ENCODE measurements around the gene PEG3.

The PEG3 gene

DNA sequence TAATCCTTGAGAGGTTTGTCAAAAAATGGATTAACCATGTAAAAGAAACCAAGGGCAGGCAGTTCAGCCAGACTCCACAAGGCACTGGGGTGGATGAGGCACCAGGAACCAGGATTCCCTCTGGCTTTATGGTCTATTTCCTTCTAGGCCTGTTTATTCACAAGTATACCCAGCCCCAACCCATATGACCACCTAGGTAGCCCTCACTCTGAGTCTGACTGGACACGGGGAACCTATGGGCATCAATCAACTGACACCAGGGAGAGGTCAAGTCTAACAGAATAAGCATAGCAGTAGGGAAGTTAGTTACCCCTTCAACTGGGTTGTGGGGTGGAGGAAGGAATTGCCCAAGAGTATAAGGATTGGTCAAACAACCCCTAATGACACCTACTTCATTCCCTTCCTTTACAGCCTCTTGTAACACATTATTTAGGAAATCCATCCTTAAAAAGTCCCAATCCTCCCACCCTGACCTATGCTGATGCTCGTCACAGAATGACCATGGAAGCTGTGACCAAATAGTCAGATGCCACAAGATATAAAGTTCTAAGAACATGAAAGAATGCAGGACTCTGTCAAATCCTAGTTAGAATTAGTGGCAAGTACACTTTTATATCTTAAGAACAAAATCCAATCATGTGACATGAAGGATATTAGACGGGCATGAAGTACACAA is 31.7 kb downstream of the PEG3 start:
- no peak overlapping the region for H3K27ac Mint-ChIP-seq

DNA sequence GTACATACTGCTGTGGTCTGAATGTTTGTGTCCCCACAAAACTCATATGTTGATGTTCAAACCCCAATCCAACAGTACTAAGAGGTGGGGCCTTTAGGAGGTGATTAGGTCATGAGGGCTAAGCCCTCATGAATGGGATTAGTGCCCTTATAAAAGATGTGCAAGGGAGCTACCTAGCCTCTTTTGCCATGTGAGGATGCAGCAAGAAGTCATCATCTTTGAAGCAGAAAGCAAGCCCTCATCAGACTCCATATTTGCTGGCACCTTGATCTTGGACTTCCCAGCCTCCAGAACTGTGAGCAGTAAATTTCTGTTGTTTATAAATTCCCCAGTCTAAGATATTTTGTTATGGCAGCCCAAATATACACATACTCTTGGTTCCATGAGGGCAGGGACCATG is 33.9 kb downstream of the PEG3 start:
- peaks cover 64% of the 10 kb centered on the region for H3K9me3 Mint-ChIP-seq
- no peaks in the 10 kb centered on the region for H3K4me1 Mint-ChIP-seq (ENCODE audit: low read depth)
- peaks cover 5% of the 10 kb centered on the region for H3K36me3 Mint-ChIP-seq (ENCODE audit: low read depth)

More for the DNA sequence above, 31.7 kb downstream of the PEG3 start:
- no peak overlapping the region for H3K4me3 Mint-ChIP-seq
- peaks cover 60% of the 10 kb centered on the region for H3K9me3 Mint-ChIP-seq
- no peaks in the 10 kb centered on the region for H3K4me1 Mint-ChIP-seq (ENCODE audit: low read depth)
- H3K27me3 Mint-ChIP-seq, result no peaks in the 10 kb centered on the region
- DNase-seq, result no peak
- peaks cover 3% of the 10 kb centered on the region for H3K36me3 Mint-ChIP-seq (ENCODE audit: low read depth)

More for the DNA sequence above, 33.9 kb downstream of the PEG3 start:
- Mint-ChIP-seq H3K27me3 (no peaks in the 10 kb centered on the region), H3K27ac (no peak overlapping the region), H3K4me3 (no peak overlapping the region)
- no peak for DNase-seq

Measured in activated T-cell treated with anti-CD3 and anti-CD28 coated beads, Interleukin-2, amount 50 U/mL, for 24 hours (primary cell).